ENCODE measurements around the gene ITPK1. TPM values are rescaled to one million over a fixed set of nuclear protein-coding genes. Genes with fewer than 3 reads are reported as not detected.
"Not testable (repeated sequence)": the region's sequence is repeated elsewhere in the genome, so short reads cannot be mapped to it uniquely, and the experiment has no call there.

ITPK1 gene
- total RNA-seq, 1 donor from 2014 or later: 136 TPM

- ATAC-seq (no peak), DNase-seq (no peak)
- intact Hi-C loops (cut with micrococcal nuclease): no loop called here
Observed at GRCh38 chr14:93108105-93108504, 7.6 kb downstream of the ITPK1 start.

GRCh38 chr14:93107453-93107852 lies 8.3 kb downstream of the ITPK1 start:
- DNase-seq (no peak), ATAC-seq (no peak)
- intact Hi-C loops (cut with micrococcal nuclease): no loop called here

- ATAC-seq: no peak
- intact Hi-C loops (cut with micrococcal nuclease): no loop called here
- DNase-seq: no peak
Observed at GRCh38 chr14:93106541-93107156, 9.1 kb downstream of the ITPK1 start.

- ATAC-seq; DNase-seq; intact Hi-C loops (cut with micrococcal nuclease): not testable (repeated sequence)
Observed at GRCh38 chr14:93105856-93106255, 9.9 kb downstream of the ITPK1 start.

- peak; percentile 12 for ATAC-seq
- intact Hi-C loops (cut with micrococcal nuclease): no loop called here
- DNase-seq: peak; percentile 59
Observed at GRCh38 chr14:93105362-93105761, 10.4 kb downstream of the ITPK1 start.

- ATAC-seq: peak; percentile 13
- DNase-seq: no peak
- intact Hi-C loops (cut with micrococcal nuclease): no loop called here
Observed at GRCh38 chr14:93104961-93105360, 10.8 kb downstream of the ITPK1 start.

GRCh38 chr14:93103392-93104080 lies 12.2 kb downstream of the ITPK1 start:
- DNase-seq: peak; percentile 54
- intact Hi-C loops (cut with micrococcal nuclease): no loop called here
- peak; percentile 28 for ATAC-seq

GRCh38 chr14:93102141-93102540 lies 13.6 kb downstream of the ITPK1 start:
- intact Hi-C loops (cut with micrococcal nuclease): no loop called here
- no peak for ATAC-seq
- DNase-seq: no peak

GRCh38 chr14:93101181-93101580 lies 14.5 kb downstream of the ITPK1 start:
- intact Hi-C loops (cut with micrococcal nuclease): no loop called here
- DNase-seq (no peak), ATAC-seq (no peak)

GRCh38 chr14:93100570-93100969 lies 15.2 kb downstream of the ITPK1 start:
- DNase-seq (no peak), ATAC-seq (no peak)
- intact Hi-C loops (cut with micrococcal nuclease): no loop called here

GRCh38 chr14:93100100-93100499 lies 15.6 kb downstream of the ITPK1 start:
- intact Hi-C loops (cut with micrococcal nuclease): no loop called here
- DNase-seq (no peak), ATAC-seq (no peak)

- intact Hi-C loops (cut with micrococcal nuclease): no loop called here
- DNase-seq (no peak), ATAC-seq (no peak)
Observed at GRCh38 chr14:93099643-93100042, 16.1 kb downstream of the ITPK1 start.

- no peak for ATAC-seq
- intact Hi-C loops (cut with micrococcal nuclease): no loop called here
- DNase-seq: no peak
Observed at GRCh38 chr14:93099196-93099595, 16.5 kb downstream of the ITPK1 start.

GRCh38 chr14:93096691-93097322 lies 18.9 kb downstream of the ITPK1 start:
- DNase-seq (peak; percentile 83), ATAC-seq (peak; percentile 86)
- intact Hi-C loops (cut with micrococcal nuclease): no loop called here

- intact Hi-C loops (cut with micrococcal nuclease): no loop called here
- DNase-seq (no peak), ATAC-seq (no peak)
Observed at GRCh38 chr14:93095742-93096510, 19.8 kb downstream of the ITPK1 start.

- no peak for DNase-seq
- intact Hi-C loops (cut with micrococcal nuclease): no loop called here
- no peak for ATAC-seq
Observed at GRCh38 chr14:93094121-93094918, 21.4 kb downstream of the ITPK1 start.

GRCh38 chr14:93092606-93093556 lies 22.8 kb downstream of the ITPK1 start:
- ATAC-seq: peak; percentile 58
- intact Hi-C loops (cut with micrococcal nuclease): no loop called here
- peak; percentile 67 for DNase-seq

GRCh38 chr14:93091666-93092065 lies 24.1 kb downstream of the ITPK1 start:
- DNase-seq (no peak), ATAC-seq (no peak)
- intact Hi-C loops (cut with micrococcal nuclease): no loop called here

Data from left ventricle myocardium superior (tissue), 1 donor.